SK-N-SH (cell line): ENCODE data around the gene COL1A2. TPM values are rescaled to one million over a fixed set of nuclear protein-coding genes. Genes with fewer than 3 reads are reported as not detected.

Experiments
- CTCF ChIA-PET: fragments of 300-600, 350-600 bp; formaldehyde crosslinking; extraction: SDS; loops from one replicate; lab custom pipeline; 2021; lab: Yijun Ruan, JAX
- POLR2A ChIA-PET: fragments of 350-600 bp; sonication (Branson Sonifier 250); formaldehyde crosslinking; extraction: SDS; loops from one replicate; lab custom pipeline; 2020; ENCODE audit warnings: antibody characterized with exemption, inconsistent platforms; lab: Yijun Ruan, JAX
- DNase-seq: peaks from one replicate; pipeline ENCODE4 v3.0.0; 2012
- H2AFZ ChIP-seq: fragments of 200-600 bp; sonication (generic); 2 replicates; pipeline ENCODE4 v1.8.1; 2016; ENCODE audit warnings: antibody characterized with exemption, mild to moderate bottlenecking, low read depth
- H3F3A ChIP-seq: fragments of 200-600 bp; sonication (generic); replicated peaks from 2 replicates; pipeline ENCODE3; 2016; ENCODE audit warnings: antibody characterized with exemption, mild to moderate bottlenecking; ENCODE audit not compliant: insufficient read depth
- H3K27ac ChIP-seq, 2 experiments: fragments of 200-500 bp in 1 of 2; fragments of 200-600 bp in 1 of 2; sonication (Bioruptor generic) in 1 of 2; sonication (generic), shearing (Covaris generic) in 1 of 2; 2 replicates each; pipeline versions ENCODE4 v1.5.1 to v1.6.1; 2014 to 2016; ENCODE audit warnings: low read depth in 2 of 2, inconsistent platforms in 1 of 2, low read length in 1 of 2, mild to moderate bottlenecking in 1 of 2, mixed read lengths in 1 of 2
- H3K27me3 ChIP-seq: fragments of 200-600 bp; sonication (generic), shearing (Covaris generic); 2 replicates; pipeline ENCODE4 v1.6.1; 2016; ENCODE audit warnings: mixed run types; ENCODE audit not compliant: insufficient read depth
- H3K36me3 ChIP-seq, 2 experiments: fragments of 200-500 bp in 1 of 2; fragments of 200-600 bp in 1 of 2; sonication (Bioruptor generic) in 1 of 2; sonication (generic) in 1 of 2; replicated peaks in 1 of 2; 2 replicates each; pipeline versions ENCODE3 to v1.5.1; 2014 to 2016; ENCODE audit warnings: low read length in 1 of 2, mild to moderate bottlenecking in 1 of 2; ENCODE audit not compliant: insufficient read depth in 2 of 2, control insufficient read depth in 1 of 2
- H3K4me1 ChIP-seq, 2 experiments: fragments of 200-500 bp in 1 of 2; fragments of 200-600 bp in 1 of 2; sonication (Bioruptor generic) in 1 of 2; sonication (generic), shearing (Covaris generic) in 1 of 2; 2 replicates each; pipeline versions ENCODE4 v1.5.1 to v1.6.1; 2014 to 2016; ENCODE audit warnings: low read depth in 1 of 2, low read length in 1 of 2, mixed run types in 1 of 2; ENCODE audit not compliant: insufficient read depth in 2 of 2, control insufficient read depth in 1 of 2
- H3K4me2 ChIP-seq: fragments of 200-600 bp; sonication (generic), shearing (Covaris generic); 2 replicates; pipeline ENCODE4 v1.6.1; 2017; ENCODE audit warnings: mixed run types
- H3K4me3 ChIP-seq, 2 experiments: fragments of 200-500 bp in 1 of 2; fragments of 200-600 bp in 1 of 2; sonication (Bioruptor generic) in 1 of 2; sonication (generic), shearing (Covaris generic) in 1 of 2; 2 replicates each; pipeline versions ENCODE4 v1.5.1 to v1.8.1; 2014 to 2016; ENCODE audit warnings: low read depth in 2 of 2, inconsistent platforms in 1 of 2, low read length in 1 of 2, mild to moderate bottlenecking in 1 of 2, mixed read lengths in 1 of 2, moderate library complexity in 1 of 2
- H3K79me2 ChIP-seq: fragments of 200-600 bp; sonication (generic); 2 replicates; pipeline ENCODE4 v1.8.1; 2017; ENCODE audit warnings: mild to moderate bottlenecking; ENCODE audit not compliant: insufficient read depth
- H3K9ac ChIP-seq: fragments of 200-600 bp; sonication (generic); 2 replicates; pipeline ENCODE4 v1.6.1; 2017; ENCODE audit warnings: mixed run types
- H3K9me2 ChIP-seq: fragments of 200-600 bp; sonication (generic); 2 replicates; pipeline ENCODE4 v1.6.1; 2017; ENCODE audit warnings: mixed run types
- H3K9me3 ChIP-seq: fragments of 200-600 bp; sonication (generic); 2 replicates; pipeline ENCODE4 v1.6.1; 2017; ENCODE audit warnings: mixed run types, mild to moderate bottlenecking, moderate library complexity
- H4K20me1 ChIP-seq: fragments of 200-600 bp; sonication (generic); 2 replicates; pipeline ENCODE4 v1.6.1; 2017; ENCODE audit warnings: mild to moderate bottlenecking, mixed run types; ENCODE audit not compliant: insufficient read depth
- ELF1 ChIP-seq: IDR thresholded peaks from 2 replicates; pipeline ENCODE4 v1.4.0; 2012
- FOSL2 ChIP-seq: IDR thresholded peaks from 2 replicates; pipeline ENCODE4 v1.4.0; 2012; ENCODE audit warnings: low read depth, mild to moderate bottlenecking, moderate library complexity, borderline replicate concordance
- FOXM1 ChIP-seq: IDR thresholded peaks from 2 replicates; pipeline ENCODE4 v1.4.0; 2012; ENCODE audit warnings: low read depth, mild to moderate bottlenecking
- GATA2 ChIP-seq: sonication (generic); formaldehyde crosslinking; IDR thresholded peaks from 2 replicates; pipeline ENCODE4 v1.5.0; 2020; ENCODE audit warnings: mild to moderate bottlenecking, missing genetic modification reagents
- MEF2A ChIP-seq: IDR thresholded peaks from 2 replicates; pipeline ENCODE4 v1.4.0; 2012; ENCODE audit warnings: low read depth, borderline replicate concordance
- MXI1 ChIP-seq: IDR thresholded peaks from 2 replicates; pipeline ENCODE4 v1.6.1; 2012; ENCODE audit warnings: mild to moderate bottlenecking, low read depth, low read length, improper control_type of control experiment
- NFIC ChIP-seq: IDR thresholded peaks from 2 replicates; pipeline ENCODE4 v1.4.0; 2012; ENCODE audit warnings: borderline replicate concordance
- RAD21 ChIP-seq: IDR thresholded peaks from 2 replicates; pipeline ENCODE4 v1.6.1; 2012; ENCODE audit warnings: mild to moderate bottlenecking, low read length
- RCOR1 ChIP-seq: fragments of 150-350 bp; IDR thresholded peaks from 2 replicates; pipeline ENCODE4 v1.6.1; 2017; ENCODE audit warnings: antibody characterized with exemption, low read length
- RFX5 ChIP-seq: IDR thresholded peaks from 2 replicates; pipeline ENCODE4 v1.6.1; 2012; ENCODE audit warnings: mild to moderate bottlenecking, improper control_type of control experiment, low read length
- SIN3A ChIP-seq: IDR thresholded peaks from 2 replicates; pipeline ENCODE4 v1.6.1; 2012; ENCODE audit warnings: low read depth, mild to moderate bottlenecking, low read length, moderate library complexity, borderline replicate concordance
- SMC3 ChIP-seq: IDR thresholded peaks from 2 replicates; pipeline ENCODE4 v1.6.1; 2012; ENCODE audit warnings: low read depth, low read length, improper control_type of control experiment
- YY1 ChIP-seq: IDR thresholded peaks from 2 replicates; pipeline ENCODE4 v1.4.0; 2012; ENCODE audit warnings: low read depth, mild to moderate bottlenecking
- WGBS: methylation state at CpG from one replicate; pipeline ENCODE4 v1.1.6; 2017; ENCODE audit warnings: low lambda C conversion rate; 5-methylcytosine and 5-hydroxymethylcytosine counted together
- polyA plus RNA-seq, 3 experiments: library from polyadenylated mRNA; depleted of rRNA; stranded (reverse); fragments of >200 nt; gene quantifications; 2 replicates each; pipeline ENCODE4 v1.2.3, GENCODE V29; 2012
- TF ChIP-seq, protein P1 (sequence below): IDR thresholded peaks from 2 replicates; pipeline ENCODE4 v1.6.1; 2012; ENCODE audit warnings: mild to moderate bottlenecking, low read depth, low read length, moderate library complexity
- TF ChIP-seq, protein P2 (sequence below): fragments of 150-350 bp; IDR thresholded peaks from 2 replicates; pipeline ENCODE4 v1.6.1; 2017; ENCODE audit warnings: antibody characterized with exemption, low read length, low read depth, borderline replicate concordance
- TF ChIP-seq, protein P3 (sequence below): IDR thresholded peaks from 2 replicates; pipeline ENCODE4 v1.4.0; 2012; ENCODE audit warnings: low read depth, borderline replicate concordance
- TF ChIP-seq, protein P4 (sequence below): fragments of 150-350 bp; IDR thresholded peaks from 2 replicates; pipeline ENCODE4 v1.6.1; 2016; ENCODE audit warnings: mild to moderate bottlenecking, low read depth, low read length

The COL1A2 gene
- polyA plus RNA-seq, 1 of the 3 experiments (the other 2 are of a cell fraction): 11.4 TPM

DNA sequence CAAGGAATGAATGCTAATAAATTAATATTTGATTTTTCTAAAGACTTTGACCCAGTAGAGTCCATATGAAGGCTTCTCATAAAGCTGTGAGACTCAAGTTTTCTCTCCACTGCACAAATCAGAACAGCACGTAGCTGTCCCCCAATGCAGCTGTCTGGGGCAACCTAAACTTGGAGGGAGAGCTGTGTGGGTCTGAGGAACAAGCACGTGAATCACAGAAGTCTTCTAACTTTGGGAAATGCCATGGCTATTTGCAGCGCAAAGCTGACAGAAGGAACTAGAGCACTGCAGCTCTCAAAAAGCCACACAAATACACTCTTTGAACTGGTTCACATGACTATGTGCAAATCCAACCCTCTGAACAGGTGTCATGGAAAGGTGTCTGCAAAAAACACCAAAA, 47.9 kb downstream of the COL1A2 start:
- CTCF ChIA-PET: interaction anchor here (0.7 to 17.2 kb wide), 7 partner anchors 8 to 1035 kb away, joined by 3 to 344 read pairs (median 4); no protein-coding TSS in a partner anchor
- POLR2A ChIA-PET: no interaction called here

More for the DNA sequence above, 47.9 kb downstream of the COL1A2 start:
- no peaks in the 10 kb centered on the region for H3K79me2 ChIP-seq
- H3K9ac ChIP-seq: no peak overlapping the region
- no peak overlapping the region for H2AFZ ChIP-seq
- H3F3A ChIP-seq: peaks cover 19% of the 10 kb centered on the region
- no peaks in the 10 kb centered on the region for H3K27me3 ChIP-seq
- no peaks in the 10 kb centered on the region for H3K9me3 ChIP-seq
- H3K4me3 ChIP-seq: no peak overlapping the region
- peaks cover 3 to 22% of the 10 kb centered on the region in 2 experiments for H3K4me1 ChIP-seq
- no peak overlapping the region for H3K27ac ChIP-seq
- WGBS: 91% methylated on average over 3 of the region's 3 CpGs
- H4K20me1 ChIP-seq: no peaks in the 10 kb centered on the region
- no peak for DNase-seq
- H3K9me2 ChIP-seq: no peaks in the 10 kb centered on the region
- H3K4me2 ChIP-seq: no peak overlapping the region
- TF ChIP-seq, protein P1, sequence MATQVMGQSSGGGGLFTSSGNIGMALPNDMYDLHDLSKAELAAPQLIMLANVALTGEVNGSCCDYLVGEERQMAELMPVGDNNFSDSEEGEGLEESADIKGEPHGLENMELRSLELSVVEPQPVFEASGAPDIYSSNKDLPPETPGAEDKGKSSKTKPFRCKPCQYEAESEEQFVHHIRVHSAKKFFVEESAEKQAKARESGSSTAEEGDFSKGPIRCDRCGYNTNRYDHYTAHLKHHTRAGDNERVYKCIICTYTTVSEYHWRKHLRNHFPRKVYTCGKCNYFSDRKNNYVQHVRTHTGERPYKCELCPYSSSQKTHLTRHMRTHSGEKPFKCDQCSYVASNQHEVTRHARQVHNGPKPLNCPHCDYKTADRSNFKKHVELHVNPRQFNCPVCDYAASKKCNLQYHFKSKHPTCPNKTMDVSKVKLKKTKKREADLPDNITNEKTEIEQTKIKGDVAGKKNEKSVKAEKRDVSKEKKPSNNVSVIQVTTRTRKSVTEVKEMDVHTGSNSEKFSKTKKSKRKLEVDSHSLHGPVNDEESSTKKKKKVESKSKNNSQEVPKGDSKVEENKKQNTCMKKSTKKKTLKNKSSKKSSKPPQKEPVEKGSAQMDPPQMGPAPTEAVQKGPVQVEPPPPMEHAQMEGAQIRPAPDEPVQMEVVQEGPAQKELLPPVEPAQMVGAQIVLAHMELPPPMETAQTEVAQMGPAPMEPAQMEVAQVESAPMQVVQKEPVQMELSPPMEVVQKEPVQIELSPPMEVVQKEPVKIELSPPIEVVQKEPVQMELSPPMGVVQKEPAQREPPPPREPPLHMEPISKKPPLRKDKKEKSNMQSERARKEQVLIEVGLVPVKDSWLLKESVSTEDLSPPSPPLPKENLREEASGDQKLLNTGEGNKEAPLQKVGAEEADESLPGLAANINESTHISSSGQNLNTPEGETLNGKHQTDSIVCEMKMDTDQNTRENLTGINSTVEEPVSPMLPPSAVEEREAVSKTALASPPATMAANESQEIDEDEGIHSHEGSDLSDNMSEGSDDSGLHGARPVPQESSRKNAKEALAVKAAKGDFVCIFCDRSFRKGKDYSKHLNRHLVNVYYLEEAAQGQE: no peak
- TF ChIP-seq, protein P2, sequence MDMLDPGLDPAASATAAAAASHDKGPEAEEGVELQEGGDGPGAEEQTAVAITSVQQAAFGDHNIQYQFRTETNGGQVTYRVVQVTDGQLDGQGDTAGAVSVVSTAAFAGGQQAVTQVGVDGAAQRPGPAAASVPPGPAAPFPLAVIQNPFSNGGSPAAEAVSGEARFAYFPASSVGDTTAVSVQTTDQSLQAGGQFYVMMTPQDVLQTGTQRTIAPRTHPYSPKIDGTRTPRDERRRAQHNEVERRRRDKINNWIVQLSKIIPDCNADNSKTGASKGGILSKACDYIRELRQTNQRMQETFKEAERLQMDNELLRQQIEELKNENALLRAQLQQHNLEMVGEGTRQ: no peak
- TF ChIP-seq YY1 (no peak), FOXM1 (no peak), RAD21 (no peak), MEF2A (no peak), MXI1 (no peak), SMC3 (no peak), FOSL2 (no peak), NFIC (no peak), RFX5 (no peak), ELF1 (no peak), RCOR1 (no peak), SIN3A (no peak), GATA2 (CRISPR knock-in tag) (no peak)
- TF ChIP-seq, protein P3, sequence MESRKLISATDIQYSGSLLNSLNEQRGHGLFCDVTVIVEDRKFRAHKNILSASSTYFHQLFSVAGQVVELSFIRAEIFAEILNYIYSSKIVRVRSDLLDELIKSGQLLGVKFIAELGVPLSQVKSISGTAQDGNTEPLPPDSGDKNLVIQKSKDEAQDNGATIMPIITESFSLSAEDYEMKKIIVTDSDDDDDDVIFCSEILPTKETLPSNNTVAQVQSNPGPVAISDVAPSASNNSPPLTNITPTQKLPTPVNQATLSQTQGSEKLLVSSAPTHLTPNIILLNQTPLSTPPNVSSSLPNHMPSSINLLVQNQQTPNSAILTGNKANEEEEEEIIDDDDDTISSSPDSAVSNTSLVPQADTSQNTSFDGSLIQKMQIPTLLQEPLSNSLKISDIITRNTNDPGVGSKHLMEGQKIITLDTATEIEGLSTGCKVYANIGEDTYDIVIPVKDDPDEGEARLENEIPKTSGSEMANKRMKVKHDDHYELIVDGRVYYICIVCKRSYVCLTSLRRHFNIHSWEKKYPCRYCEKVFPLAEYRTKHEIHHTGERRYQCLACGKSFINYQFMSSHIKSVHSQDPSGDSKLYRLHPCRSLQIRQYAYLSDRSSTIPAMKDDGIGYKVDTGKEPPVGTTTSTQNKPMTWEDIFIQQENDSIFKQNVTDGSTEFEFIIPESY: no peak
- TF ChIP-seq, protein P4, sequence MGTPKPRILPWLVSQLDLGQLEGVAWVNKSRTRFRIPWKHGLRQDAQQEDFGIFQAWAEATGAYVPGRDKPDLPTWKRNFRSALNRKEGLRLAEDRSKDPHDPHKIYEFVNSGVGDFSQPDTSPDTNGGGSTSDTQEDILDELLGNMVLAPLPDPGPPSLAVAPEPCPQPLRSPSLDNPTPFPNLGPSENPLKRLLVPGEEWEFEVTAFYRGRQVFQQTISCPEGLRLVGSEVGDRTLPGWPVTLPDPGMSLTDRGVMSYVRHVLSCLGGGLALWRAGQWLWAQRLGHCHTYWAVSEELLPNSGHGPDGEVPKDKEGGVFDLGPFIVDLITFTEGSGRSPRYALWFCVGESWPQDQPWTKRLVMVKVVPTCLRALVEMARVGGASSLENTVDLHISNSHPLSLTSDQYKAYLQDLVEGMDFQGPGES: no peak
- TF ChIP-seq, all 33 proteins: peak for 0
- no peaks in the 10 kb centered on the region for H3K36me3 ChIP-seq
